ENCODE results near the gene DCC. TPM values are rescaled to one million over a fixed set of nuclear protein-coding genes. Genes with fewer than 3 reads are reported as not detected.

Gene DCC
- polyA plus RNA-seq, 1 donor (not counting 4 experiments of a cell fraction or from before 2014, with no cell fraction given): not detected

DNA sequence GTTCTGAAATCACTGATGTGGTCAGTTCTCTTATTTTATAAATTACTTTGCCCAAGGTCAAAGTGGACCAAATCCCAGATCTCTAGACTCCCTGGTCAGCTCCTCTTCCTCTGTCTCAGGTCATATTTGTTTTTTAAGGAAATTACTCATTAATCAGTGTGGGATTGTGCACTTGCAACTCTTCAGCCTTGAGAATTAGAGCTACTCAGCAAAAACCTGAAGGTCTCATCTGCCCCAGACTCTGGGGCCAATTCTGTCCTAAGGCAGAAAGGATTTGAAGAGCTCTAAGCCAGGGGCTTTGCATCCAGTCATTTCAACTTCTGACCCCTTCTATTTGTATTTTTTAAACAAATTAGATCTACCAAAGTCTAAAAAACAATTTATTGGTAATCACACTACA, 17.7 kb upstream of the DCC start:
- dilution Hi-C loops (cut with MboI; ENCODE audit: extremely low pct_ligation_motif_present, low sequenced_read_pairs): no loop called here
- FAIRE-seq: no peak
- H4K20me1 ChIP-seq (ENCODE audit: control insufficient read depth, extremely low read depth, insufficient read depth, low read length): no peaks in the 10 kb centered on the region

DNA sequence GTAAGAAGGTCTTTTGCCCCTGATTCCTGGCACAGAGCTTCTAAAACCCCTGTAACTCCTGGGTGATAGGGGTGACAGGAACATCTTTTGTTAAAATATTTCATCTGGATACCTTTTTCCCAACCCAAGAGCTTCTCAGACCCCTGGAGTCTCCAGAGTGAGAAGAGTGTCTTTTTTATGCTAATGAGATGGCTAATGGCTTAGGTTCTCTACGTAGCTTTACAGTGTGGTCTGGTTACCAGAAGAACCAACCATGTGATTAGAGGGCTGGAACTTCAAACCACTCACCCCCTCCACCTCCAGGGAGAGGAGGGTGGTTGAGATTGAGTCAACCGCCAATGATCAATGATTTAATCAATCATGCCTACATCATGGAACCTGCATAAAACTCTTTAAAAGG, 16.2 kb upstream of the DCC start:
- Histone ChIP-seq H3K9ac (ENCODE audit: control insufficient read depth, extremely low read depth, insufficient read depth, low read length) (no peak overlapping the region), H3K4me3 (ENCODE audit: control insufficient read depth in 2 of 3, extremely low read depth in 1 of 3, insufficient read depth in 2 of 3, low read depth in 1 of 3, low read length in 3 of 3) (no peak overlapping the region), H3K79me2 (ENCODE audit: control insufficient read depth, insufficient read depth, low read length) (no peaks in the 10 kb centered on the region), H3K27ac (ENCODE audit: control insufficient read depth, insufficient read depth, low read length) (no peak overlapping the region), H3K9me3 (ENCODE audit: control insufficient read depth, low read depth, low read length) (no peaks in the 10 kb centered on the region), H2AFZ (ENCODE audit: control insufficient read depth, low read length) (no peak overlapping the region), H3K9me1 (ENCODE audit: control insufficient read depth, extremely low read depth, insufficient read depth, low read length) (no peaks in the 10 kb centered on the region), H4K20me1 (ENCODE audit: control insufficient read depth, extremely low read depth, insufficient read depth, low read length) (no peaks in the 10 kb centered on the region), H3K4me1 (ENCODE audit: control insufficient read depth, extremely low read depth, insufficient read depth, low read length) (no peaks in the 10 kb centered on the region), H3K27me3 (ENCODE audit: control insufficient read depth, extremely low read depth, insufficient read depth, low read length) (no peaks in the 10 kb centered on the region), H3K4me2 (ENCODE audit: control insufficient read depth, extremely low read depth, insufficient read depth, low read depth, low read length) (no peak overlapping the region), H3K36me3 (ENCODE audit: control insufficient read depth in 2 of 2, extremely low read depth in 1 of 2, insufficient read depth in 2 of 2, low read length in 2 of 2) (no peaks in the 10 kb centered on the region)
- TF ChIP-seq, protein P1, sequence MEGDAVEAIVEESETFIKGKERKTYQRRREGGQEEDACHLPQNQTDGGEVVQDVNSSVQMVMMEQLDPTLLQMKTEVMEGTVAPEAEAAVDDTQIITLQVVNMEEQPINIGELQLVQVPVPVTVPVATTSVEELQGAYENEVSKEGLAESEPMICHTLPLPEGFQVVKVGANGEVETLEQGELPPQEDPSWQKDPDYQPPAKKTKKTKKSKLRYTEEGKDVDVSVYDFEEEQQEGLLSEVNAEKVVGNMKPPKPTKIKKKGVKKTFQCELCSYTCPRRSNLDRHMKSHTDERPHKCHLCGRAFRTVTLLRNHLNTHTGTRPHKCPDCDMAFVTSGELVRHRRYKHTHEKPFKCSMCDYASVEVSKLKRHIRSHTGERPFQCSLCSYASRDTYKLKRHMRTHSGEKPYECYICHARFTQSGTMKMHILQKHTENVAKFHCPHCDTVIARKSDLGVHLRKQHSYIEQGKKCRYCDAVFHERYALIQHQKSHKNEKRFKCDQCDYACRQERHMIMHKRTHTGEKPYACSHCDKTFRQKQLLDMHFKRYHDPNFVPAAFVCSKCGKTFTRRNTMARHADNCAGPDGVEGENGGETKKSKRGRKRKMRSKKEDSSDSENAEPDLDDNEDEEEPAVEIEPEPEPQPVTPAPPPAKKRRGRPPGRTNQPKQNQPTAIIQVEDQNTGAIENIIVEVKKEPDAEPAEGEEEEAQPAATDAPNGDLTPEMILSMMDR (optimal IDR thresholded peaks at IDR 0.05 in 1 of 3, IDR thresholded peaks at IDR 0.05 in 1 of 3, conservative IDR thresholded peaks at IDR 0.05 in 1 of 3; ENCODE audit: extremely low read depth in 1 of 3, insufficient read depth in 2 of 3, low read length in 3 of 3): no peak
- FAIRE-seq: no peak
- dilution Hi-C loops (cut with MboI; ENCODE audit: extremely low pct_ligation_motif_present, low sequenced_read_pairs): no loop called here
- no peak for DNase-seq (ENCODE audit: low read depth, low spot score)

More for the DNA sequence above, 17.7 kb upstream of the DCC start:
- Histone ChIP-seq H3K4me3 (ENCODE audit: control insufficient read depth in 2 of 3, extremely low read depth in 1 of 3, insufficient read depth in 2 of 3, low read depth in 1 of 3, low read length in 3 of 3) (no peak overlapping the region), H3K4me2 (ENCODE audit: control insufficient read depth, extremely low read depth, insufficient read depth, low read depth, low read length) (no peak overlapping the region), H3K9me1 (ENCODE audit: control insufficient read depth, extremely low read depth, insufficient read depth, low read length) (no peaks in the 10 kb centered on the region), H3K36me3 (ENCODE audit: control insufficient read depth in 2 of 2, extremely low read depth in 1 of 2, insufficient read depth in 2 of 2, low read length in 2 of 2) (no peaks in the 10 kb centered on the region), H3K9ac (ENCODE audit: control insufficient read depth, extremely low read depth, insufficient read depth, low read length) (no peak overlapping the region), H3K79me2 (ENCODE audit: control insufficient read depth, insufficient read depth, low read length) (no peaks in the 10 kb centered on the region), H3K27me3 (ENCODE audit: control insufficient read depth, extremely low read depth, insufficient read depth, low read length) (no peaks in the 10 kb centered on the region), H3K27ac (ENCODE audit: control insufficient read depth, insufficient read depth, low read length) (no peak overlapping the region), H3K9me3 (ENCODE audit: control insufficient read depth, low read depth, low read length) (no peaks in the 10 kb centered on the region), H2AFZ (ENCODE audit: control insufficient read depth, low read length) (no peak overlapping the region), H3K4me1 (ENCODE audit: control insufficient read depth, extremely low read depth, insufficient read depth, low read length) (no peaks in the 10 kb centered on the region)
- no peak for DNase-seq (ENCODE audit: low read depth, low spot score)
- TF ChIP-seq, protein P1 (optimal IDR thresholded peaks at IDR 0.05 in 1 of 3, IDR thresholded peaks at IDR 0.05 in 1 of 3, conservative IDR thresholded peaks at IDR 0.05 in 1 of 3; ENCODE audit: extremely low read depth in 1 of 3, insufficient read depth in 2 of 3, low read length in 3 of 3): no peak
- TF ChIP-seq EZH2 (IDR thresholded peaks at IDR 0.05; ENCODE audit: low read length): no peak

Measured in keratinocyte (primary cell).